PFSK-1 (cell line): ENCODE measurements around the gene CHID1.

Source experiments
- FOXP2 ChIP-seq: optimal IDR thresholded peaks from 2 replicates; pipeline ENCODE3; 2011; ENCODE audit warnings: borderline replicate concordance, control low read depth, inconsistent platforms; ENCODE audit not compliant: insufficient read depth; ENCODE audit errors: extremely low read length, extremely low read depth
- POLR2AphosphoS5 ChIP-seq: IDR thresholded peaks from 2 replicates; pipeline ENCODE4 v1.6.1; 2012; ENCODE audit warnings: low read depth, mild to moderate bottlenecking, control low read depth, low read length, moderate library complexity
- REST ChIP-seq, 2 experiments: IDR thresholded peaks; 2 replicates each; pipeline versions ENCODE4 v1.6.1 to v1.8.0; 2011 to 2012; ENCODE audit warnings: low read depth in 2 of 2, low read length in 2 of 2, control low read depth in 1 of 2, inconsistent platforms in 1 of 2, mild to moderate bottlenecking in 1 of 2, moderate library complexity in 1 of 2; ENCODE audit not compliant: insufficient read depth in 1 of 2
- SIN3A ChIP-seq: IDR thresholded peaks from 2 replicates; pipeline ENCODE4 v1.6.1; 2012; ENCODE audit warnings: mild to moderate bottlenecking, low read length, moderate library complexity, borderline replicate concordance; ENCODE audit not compliant: insufficient read depth
- TAF1 ChIP-seq: IDR thresholded peaks from 2 replicates; pipeline ENCODE4 v1.6.1; 2012; ENCODE audit warnings: low read length, control low read depth, borderline replicate concordance; ENCODE audit not compliant: insufficient read depth

The CHID1 gene

GRCh38 chr11:928786-929185 is 18.2 kb upstream of the CHID1 start:
- no peak for TF ChIP-seq FOXP2
- TF ChIP-seq POLR2AphosphoS5, result no peak
- TF ChIP-seq REST (IDR thresholded peaks at IDR 0.05; ENCODE audit: insufficient read depth in 1 of 2, low read depth in 2 of 2, low read length in 2 of 2), result no peak

- no peak for TF ChIP-seq FOXP2
- TF ChIP-seq TAF1, result no peak
- no peak for TF ChIP-seq POLR2AphosphoS5
- no peak for TF ChIP-seq REST (IDR thresholded peaks at IDR 0.05; ENCODE audit: insufficient read depth in 1 of 2, low read depth in 2 of 2, low read length in 2 of 2)
- no peak for TF ChIP-seq SIN3A
Measured at GRCh38 chr11:927871-928270, 17.3 kb upstream of the CHID1 start.

DNA sequence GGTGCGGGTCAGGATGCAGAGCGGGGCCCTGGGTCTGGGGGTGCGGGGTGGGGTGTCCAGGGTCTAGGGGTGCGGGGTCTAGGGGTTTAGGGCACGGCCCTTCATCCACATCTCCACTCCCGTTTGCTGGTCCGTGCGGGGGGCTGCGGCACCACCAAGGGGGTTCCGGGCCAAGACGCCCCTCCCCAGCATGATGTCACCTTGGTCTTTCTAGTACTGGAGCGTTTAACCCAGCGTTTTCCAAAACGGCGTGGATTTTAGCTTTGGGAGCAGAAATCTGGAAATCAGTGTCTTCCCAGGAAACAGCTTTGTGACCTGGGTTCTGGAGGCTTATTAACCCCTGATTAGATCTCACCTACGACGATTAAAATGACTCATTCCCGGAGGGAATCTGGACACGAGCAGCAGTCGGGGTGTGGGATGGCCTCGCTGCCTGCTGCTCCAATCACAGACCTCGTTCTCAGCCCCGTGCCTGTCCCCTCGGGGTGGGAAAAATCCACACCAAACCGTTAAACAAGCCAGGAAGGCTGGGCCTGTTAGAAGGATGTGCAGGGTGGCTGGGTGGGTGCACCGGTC is 15.8 kb upstream of the CHID1 start:
- TF ChIP-seq REST (IDR thresholded peaks at IDR 0.05; ENCODE audit: insufficient read depth in 1 of 2, low read depth in 2 of 2, low read length in 2 of 2) (peak in 1 of 2 experiments; percentile 50; a peak in 1 of 4 replicates), SIN3A (peak; percentile 23; the same call in 1 of the 2 replicates), FOXP2 (no peak), TAF1 (peak; percentile 65; the same call in 1 of the 2 replicates), POLR2AphosphoS5 (no peak)

DNA sequence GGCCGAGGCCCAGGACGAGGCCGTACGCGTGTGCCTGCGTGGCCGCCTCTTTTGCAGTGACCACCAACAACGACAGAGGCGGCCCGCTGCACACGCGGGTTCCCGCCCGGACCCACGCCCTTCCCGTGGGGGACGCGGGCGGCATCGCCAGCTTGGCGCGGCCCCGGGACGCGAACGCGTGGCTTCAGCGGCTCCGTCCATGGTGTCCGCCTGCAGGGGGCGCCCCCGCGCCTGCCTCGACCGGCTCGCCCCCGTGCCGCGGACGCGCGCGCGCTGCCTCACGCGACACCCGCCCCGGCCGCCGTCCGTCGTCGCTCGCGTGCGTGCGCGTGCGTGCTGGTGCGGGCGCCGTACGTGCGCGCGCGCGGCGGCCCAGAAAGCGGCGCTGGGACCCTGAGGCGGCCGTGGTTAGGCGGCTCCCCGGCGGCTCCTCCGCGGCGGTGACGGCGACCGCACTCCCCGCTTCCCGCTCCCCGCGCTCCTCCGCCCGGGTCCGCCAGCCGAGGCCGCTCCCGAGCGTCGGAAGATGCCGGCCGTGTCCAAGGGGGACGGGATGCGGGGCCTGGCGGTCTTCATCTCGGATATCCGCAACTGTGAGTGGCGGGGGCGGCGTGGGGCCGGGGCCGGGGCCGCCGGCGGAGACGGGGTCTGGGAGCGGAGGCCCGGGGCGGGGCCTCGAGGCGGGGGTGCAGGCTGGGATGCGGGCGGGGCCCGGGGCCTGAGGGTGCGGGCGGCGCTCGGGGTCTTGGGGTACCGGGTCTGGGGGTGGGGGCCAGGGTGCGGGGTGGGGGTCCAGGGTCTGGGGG is 15.1 kb upstream of the CHID1 start, which contains the start of gene AP2A2:
TSS of gene AP2A2 (plus strand) at position 375 of the 806 bp plus-strand sequence. CDS start at position 527, 152 bp downstream.
- peak; percentile 70 for TF ChIP-seq FOXP2
- TF ChIP-seq TAF1, result peak; percentile 75; the same call in 1 of the 2 replicates
- TF ChIP-seq REST (IDR thresholded peaks at IDR 0.05; ENCODE audit: insufficient read depth in 1 of 2, low read depth in 2 of 2, low read length in 2 of 2), result peak in 1 of 2 experiments; percentile 34; a peak in 1 of 4 replicates
- no peak for TF ChIP-seq SIN3A
- peak; percentile 73 for TF ChIP-seq POLR2AphosphoS5

GRCh38 chr11:925158-925495 is 14.5 kb upstream of the CHID1 start:
- TF ChIP-seq SIN3A (no peak), FOXP2 (no peak), REST (IDR thresholded peaks at IDR 0.05; ENCODE audit: insufficient read depth in 1 of 2, low read depth in 2 of 2, low read length in 2 of 2) (no peak), POLR2AphosphoS5 (no peak), TAF1 (no peak)
